ENCODE results near the gene TSC22D3.

TSC22D3 gene

DNA sequence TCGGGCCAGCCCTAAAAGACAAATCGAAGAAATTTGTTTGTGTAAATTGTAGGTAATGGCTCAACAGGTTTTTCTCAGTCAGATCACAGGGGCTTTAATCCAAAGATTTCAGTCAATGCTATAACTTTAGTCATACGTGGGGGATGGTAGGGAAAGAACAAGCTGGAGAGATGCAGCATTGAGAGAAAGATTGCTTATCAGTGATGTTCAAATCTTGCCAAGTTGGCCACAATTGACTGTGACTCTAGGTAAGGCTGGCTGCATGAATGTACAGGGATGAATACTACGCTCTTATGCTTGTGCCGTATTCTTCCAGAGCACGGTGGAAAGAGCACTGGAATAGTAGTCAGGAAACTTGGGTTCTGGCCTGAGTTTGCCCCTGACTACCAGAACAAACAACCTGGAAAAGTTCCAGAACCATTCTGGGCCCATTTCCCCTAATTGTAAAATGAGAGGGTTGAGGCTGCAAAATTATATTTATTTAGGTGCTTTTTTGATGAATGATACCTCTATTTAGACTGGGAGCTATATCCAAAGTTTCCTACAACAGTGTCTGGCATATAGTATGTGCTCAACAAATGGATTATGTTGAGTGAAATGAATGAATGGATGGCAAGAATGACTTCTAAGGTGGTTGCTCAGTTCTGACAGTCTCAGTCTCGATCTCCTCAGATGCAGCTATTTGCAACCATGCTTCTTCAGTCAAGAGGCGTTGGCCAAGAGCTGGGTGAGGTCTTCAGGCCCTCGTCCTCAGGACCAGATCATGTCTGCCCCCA, 44.4 kb downstream of the TSC22D3 start:
- FAIRE-seq = no peak
- no peak for DNase-seq (ENCODE audit: low spot score)

DNA sequence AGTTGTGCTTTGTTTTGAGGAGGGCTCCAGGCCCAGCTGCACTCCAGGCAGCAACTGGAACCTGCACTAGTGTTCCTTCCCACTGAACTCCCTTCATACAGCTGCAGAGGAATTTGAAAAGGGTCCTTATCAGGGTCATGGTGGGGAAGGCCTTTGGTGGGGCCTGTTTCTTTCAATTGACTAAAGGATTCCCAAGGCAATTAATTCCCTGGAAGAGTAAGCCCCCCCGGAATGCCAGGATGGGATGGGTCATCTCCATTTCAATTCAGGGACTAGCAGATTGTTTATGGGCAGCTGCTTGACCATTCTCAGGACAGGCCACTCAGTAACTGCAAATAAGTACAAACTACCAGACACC, 45.3 kb downstream of the TSC22D3 start:
- FAIRE-seq (no peak), DNase-seq (ENCODE audit: low spot score) (no peak)

DNA sequence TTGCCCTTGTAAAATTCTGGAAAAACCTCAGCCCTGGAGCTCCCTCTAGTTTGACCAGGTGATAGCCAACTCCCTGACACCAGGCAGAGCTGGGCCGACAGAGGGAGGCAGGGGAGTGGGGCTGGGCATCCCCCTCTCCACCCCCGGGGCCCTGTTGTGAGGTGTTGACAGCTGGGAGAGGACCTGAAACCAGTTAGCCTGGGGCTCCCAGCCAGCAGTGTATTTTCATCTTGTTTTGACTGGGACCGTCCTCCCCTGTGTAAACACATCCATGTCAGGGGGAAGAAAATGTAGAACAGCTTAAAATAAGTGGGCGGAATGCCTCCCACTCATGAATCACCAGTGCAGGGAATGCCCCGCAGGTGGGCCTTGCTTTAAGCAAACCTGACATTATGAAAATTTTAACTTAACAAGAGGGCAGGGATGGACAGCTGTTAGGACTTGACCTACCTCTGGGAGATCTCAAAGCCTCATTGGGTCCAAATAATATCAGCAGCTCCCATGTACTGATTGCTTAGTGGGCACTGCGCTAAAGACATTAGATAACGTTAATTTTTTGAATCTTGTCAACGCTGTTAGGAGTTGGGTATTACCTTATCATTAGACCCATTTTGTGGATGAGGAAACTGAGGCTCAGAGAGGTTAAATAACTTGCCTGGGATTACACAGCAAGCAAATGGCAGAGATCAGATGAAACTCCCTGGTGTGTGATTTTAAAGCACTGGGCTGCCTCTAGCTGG, 45.9 kb downstream of the TSC22D3 start:
- DNase-seq (ENCODE audit: low spot score) (no peak), FAIRE-seq (no peak)

DNA sequence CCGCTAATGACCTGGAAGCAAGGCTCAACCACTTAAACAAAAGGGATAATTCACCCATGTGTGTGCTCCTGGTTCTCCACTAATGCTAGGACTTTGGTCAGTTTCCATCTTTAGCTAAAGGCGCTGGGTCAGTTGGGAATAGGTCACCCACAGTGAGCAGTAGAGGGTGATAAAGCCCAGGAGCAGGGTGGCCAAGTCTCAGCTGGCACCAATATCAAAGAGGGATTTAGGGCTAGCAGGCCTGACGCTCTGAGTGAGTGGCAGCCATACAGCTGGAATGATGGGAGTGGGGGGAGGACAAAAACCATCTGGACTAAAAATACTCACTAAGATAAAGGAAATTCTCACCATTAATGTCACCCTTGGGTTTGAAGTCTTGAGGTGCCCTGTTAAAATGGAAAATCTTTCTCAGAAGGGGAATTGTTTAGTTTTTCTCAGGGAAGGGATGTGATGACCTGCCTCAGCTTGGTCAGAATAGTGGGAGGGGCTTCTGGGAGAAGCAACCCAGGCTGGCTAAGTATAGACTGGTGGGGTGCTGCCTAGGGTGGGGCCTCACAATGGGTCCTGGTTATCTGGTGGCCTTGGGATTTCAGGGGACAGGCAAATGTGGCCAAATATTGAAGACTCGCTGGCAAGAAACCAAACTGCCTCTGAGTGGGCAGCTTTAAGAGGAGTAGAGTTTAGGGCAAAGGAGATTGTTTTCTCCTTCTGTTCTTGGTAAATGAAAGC, 47.1 kb downstream of the TSC22D3 start:
- FAIRE-seq = no peak
- no peak for DNase-seq (ENCODE audit: low spot score)

DNA sequence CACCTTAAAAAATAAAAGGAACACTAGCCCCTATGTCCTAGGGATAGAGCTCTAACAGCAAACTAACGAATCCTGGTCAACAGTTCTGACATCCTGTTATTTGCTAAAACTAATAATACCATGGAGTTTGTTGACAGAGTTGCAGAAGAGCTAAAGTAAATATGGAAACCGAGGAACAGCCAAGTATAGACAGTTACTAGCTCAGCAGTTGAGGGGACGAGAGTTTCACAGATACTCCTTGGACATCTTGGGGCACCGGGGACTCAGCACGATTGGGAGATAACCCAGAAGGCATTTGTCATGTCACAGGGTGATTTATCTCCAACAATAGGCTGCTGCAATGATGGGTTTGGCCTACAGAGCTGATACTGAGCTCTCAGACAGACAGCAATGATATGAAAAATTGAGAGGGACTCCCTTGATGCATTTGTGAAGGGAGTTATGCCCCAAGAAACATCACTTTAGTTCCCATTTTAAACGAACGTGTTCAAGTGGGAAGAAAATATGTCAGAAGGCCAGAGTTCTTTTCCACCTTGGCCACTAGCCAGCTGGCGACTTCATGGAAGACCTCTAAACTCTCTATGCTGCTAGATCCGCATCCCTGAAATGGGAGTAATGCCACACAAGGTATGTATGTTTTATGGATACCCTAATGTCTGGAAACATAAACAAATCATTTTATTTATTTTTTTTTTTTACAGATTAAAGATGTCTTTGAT, 48.6 kb downstream of the TSC22D3 start:
- DNase-seq (ENCODE audit: low spot score) = no peak

DNA sequence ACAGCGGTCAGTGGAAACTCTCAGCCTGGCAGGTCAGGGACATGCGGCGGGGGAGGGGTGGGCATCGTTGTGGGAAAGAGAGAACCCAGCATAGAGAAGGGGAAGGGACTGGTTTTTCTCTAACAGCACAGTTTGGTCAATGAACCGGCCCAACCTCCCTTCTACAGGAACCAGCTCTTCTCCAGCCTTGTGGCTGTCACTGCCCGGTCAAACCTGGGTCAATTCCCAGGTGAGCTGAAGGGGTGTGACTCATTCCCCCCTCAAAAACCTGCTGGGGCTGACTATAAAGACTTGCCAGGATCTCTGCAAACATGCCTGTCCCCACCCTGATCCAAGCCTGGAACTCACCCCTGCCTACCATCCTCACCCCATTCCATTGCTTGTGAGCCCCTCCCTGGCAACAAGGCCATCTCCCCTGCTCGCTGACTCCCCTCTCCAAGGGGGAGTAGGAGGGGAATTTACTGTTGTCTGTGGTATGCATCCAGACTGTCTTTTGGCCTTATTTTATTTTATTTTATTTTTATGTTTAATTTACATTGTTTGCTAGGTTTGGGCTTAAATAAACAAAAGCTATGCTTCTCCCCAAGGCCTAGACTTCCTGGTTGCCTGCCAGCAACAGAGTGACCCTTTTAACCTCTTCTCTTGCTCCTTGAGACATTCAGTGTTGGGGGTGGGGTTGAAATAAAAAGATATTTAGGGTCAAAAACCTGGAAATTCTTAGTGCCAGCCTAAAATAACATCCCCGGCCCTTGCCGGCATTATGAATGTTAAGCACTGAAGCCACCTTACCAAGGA, 49.6 kb downstream of the TSC22D3 start:
- DNase-seq (ENCODE audit: low spot score) (no peak), FAIRE-seq (no peak)

More for the DNA sequence above, 48.6 kb downstream of the TSC22D3 start:
- no peak for FAIRE-seq

DNA sequence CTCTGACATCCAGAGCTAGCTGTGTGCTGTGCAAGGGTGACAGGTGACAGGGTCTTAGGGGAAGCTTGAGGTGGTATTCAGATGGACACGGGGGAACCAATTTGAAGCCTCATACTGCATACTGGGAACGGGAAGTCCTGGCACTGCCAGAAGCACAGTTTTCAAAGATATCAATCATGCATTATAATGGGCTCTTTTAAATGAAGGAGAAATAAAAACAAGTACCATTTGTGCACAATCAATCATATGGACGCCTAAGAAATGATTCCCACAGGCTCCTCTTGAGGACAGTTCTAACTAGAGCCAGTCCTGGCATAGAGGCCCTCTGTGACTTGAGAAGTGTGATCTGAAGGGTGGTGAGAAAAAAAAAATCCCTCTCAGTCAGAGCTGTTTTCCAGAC, 50.9 kb downstream of the TSC22D3 start:
- FAIRE-seq = no peak

DNA sequence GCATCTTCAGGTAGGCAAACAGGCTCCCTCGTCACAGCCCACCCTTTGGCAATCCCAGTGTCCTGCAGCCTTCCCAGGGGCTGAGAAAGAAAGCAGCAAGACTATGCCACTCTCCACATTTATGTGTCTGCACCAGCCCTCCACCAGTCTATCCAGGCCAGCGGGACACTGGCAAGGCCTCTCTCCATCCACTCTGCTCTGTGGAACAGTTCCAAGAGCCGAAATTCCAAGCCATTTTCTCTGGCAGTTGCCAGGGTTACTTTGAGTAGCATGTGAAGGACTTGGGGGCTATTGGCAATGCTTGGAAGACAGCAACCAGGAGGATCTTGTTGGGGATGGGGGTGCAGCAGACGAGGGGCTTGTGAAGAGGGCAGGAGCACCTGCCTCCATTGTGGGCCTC, 52.1 kb downstream of the TSC22D3 start:
- DNase-seq (ENCODE audit: low spot score) = no peak
- no peak for FAIRE-seq

More for the DNA sequence above, 50.9 kb downstream of the TSC22D3 start:
- no peak for DNase-seq (ENCODE audit: low spot score)

DNA sequence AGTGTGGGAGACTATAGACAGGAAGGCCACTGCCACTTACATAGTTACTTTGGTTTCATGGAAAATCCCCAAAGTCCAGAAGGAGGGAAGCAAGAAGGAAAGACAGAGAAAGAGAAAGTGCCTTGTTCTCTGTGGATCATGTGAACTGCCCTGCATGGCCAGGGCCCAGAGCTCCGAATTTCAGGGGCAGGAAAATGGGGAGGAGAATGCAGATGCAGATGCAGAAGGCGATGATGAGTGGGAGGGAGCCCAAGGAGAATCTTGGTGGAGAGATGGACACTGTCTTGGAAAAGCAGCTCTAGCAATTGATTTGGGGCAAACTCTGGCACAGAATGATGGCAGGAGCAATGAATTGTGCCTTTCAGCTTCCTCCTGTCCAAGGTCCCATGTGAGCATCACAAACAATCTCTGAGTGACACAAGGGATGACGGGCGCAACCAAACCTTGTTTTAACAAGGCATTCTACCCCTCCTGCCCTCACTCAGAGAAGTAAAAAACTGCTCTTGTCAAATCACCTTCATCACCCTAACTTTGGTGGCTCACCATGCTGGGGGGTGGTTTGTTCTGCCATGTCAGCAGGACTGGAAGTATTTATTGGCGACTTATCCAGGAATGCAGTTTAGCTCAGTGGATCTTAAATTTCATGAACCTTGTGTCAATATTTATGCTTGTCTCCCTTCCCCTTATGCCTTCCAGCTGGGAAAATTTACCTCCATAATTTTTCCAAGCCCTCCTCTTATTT, 53.5 kb downstream of the TSC22D3 start:
- FAIRE-seq (no peak), DNase-seq (ENCODE audit: low spot score) (no peak)

DNA sequence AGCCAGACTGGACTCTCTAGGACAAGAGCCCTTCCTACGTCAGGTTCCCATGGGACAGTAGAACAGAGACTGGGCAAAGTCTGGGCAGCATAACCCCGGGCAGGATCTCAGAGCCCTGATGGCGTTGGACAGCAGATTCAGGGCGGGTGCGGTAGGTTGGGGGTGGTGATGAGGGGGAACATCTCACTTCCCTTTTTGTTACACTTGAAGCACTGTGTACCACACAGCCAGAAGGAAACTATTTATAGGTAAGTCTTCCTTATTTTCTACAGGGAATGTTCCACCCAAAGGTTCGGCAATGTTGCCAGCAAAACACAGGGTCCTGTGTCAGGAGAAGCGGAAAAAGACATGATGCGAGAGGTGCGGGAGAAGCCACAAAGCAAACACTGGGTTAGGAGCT, 54.3 kb downstream of the TSC22D3 start:
- no peak for FAIRE-seq
- DNase-seq (ENCODE audit: low spot score) = no peak

DNA sequence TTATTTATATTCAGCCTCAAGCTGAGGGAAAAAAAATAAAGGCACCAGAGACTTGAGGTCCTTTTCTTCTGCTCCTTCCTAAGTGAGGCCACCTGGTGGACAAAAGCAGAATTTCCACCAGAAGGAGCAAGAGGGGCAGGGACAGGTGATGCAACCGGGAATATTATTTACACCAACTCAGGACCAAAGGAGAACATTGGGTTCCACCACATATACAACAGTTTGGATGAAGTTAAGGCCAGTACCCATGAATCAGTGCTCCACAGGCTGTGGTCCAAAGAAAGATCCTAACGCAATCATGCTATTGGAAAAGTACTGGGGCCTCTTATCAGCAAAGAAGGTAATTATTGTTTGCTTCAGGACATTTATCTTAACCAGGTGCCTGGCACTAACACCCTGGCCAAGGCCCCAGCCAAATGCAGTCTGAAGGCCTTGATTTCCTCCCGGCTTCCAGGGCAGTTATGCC, 57.4 kb downstream of the TSC22D3 start:
- no peak for FAIRE-seq
- DNase-seq (ENCODE audit: low spot score) = peak; percentile 36

DNA sequence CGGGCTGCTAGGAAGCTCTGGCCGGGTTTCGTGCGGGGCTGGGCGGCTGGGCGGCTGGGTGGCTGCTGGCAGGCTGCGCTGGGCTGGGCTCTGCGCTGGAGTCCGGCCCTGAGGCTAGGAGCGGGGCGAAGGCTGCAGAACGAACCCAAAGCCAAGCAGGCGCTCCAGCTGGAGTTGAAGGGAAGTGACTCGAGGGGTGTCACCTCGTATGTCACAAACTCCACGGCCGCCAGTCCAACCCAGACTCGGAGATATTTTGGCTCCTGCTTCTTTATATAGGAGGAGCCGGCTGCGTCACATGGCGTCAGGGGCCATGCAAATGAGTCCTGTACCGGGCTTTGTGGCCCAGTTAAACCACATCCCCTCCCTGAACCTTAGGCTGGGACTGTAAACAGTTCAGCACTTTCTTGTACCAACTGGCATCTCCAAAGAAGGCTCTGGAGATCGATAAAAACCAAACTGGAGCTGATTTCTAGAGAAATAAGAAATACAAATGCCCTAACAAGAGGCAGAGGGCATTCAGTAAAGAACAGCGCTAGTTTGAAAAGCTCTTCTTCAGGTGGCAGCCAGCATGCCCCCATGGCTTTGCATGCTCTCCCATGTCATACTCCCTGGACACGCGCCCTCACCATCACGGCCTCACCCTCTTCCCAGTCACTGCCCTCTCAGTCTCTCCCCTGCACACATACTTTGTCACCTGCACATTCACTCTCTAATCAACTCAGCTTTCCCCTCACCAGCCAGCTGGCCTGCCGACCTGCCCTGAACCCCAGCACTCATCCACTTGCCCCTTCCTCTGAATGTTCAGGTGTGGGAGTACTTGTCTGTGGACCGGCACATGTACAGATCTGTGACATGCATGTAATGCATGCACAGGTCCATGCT, 58.5 kb downstream of the TSC22D3 start:
- FAIRE-seq (no peak), DNase-seq (ENCODE audit: low spot score) (peak; percentile 44)

DNA sequence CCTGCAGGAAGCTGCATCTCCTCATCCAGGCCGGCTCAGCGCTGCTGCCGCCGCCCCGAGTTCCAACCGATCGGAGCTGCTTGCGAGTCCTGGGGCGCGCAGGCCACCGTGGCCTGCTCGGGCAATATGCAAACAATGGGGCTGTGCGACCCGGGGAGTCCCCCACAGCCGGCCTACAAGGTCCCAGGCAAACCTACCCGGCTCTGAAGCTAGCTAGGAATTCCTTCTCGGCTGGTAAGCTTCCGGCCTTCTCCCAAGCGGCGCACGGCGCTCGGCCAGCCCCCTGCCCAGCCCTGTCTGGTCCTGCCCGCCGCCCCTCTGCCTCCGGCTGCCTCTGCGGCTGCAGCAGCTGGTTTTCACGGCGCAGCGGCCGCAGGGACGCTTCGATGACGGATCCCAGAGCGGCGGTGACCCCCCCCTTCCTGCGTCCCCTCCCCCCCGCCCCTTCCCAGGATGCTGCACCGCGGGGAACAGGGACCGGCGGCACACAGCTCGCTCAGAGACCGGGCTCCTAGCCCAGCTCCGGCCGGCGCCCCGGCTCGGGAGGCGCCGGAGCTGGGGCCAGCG, 59.4 kb downstream of the TSC22D3 start:
- DNase-seq (ENCODE audit: low spot score) = peak; percentile 40

DNA sequence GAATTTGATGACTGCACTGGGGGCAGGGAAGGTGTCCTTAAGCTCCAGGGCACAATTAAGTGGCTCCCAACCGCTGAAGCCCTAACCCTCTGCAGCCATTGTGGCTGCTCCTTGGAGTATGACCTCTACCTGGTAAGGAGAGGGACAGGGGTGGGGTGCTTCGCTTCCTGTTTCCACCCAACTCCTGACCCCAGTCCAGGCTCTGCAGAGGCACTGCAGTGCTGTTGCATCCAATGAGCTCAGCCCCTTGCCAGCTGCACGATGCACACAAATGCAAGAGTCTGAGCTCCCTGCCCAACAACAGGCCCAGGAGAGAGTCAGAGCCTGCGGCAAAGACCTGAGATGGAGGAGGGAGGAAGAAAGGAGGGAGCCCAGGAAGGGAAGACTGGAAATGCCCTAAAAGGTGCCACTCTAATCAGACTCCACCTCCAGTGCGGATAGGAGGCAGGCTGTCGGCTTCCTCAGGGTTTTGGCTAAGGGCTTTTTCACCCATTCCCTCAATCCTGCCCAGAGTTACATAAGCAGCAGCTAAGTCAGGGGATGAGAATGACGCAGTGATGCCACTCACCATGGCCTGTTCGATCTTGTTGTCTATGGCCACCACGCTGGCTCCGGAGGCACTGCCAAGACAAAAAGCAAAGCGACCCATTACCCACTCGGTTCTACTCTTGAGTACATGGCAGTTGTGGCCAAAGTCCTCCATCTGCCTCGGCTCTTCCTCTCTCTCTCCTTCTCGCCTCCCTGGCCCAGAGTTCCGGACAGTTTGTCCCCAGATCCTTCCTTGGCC, 60.1 kb downstream of the TSC22D3 start:
- DNase-seq (ENCODE audit: low spot score) = no peak
- FAIRE-seq = no peak

More for the DNA sequence above, 59.4 kb downstream of the TSC22D3 start:
- FAIRE-seq = no peak

DNA sequence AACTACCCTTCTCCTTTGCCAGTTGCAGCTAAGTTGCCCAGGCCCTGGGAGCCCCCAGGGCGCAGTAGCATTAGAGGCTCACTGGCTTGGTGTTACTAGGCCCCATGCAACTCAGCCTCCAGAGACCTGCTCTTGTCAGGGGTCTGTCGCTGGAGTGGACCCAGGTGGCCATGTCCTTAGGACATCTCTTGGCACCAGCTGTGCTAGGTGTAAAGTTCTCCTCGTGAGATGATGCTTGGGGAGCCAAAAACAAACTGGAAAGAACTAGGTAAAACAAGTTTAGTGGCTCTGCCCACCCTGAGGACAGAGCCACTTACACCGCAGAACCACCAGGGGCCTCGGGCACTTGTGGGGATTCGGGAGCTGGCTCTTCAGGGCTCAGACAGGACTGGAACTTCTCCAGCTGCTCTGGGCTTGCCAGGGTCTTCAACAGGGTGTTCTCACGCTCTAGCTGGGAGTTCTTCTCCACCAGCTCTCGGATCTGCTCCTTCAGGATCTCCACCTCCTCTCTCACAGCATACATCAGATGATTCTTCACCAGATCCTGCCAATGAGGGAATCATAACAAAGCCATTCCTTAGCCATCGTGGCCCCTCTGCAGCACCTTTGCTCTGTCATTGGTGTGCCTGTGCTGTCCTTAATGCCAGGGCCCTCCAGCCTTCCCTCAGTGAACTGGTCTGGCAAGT, 61.2 kb downstream of the TSC22D3 start:
- FAIRE-seq = no peak

DNA sequence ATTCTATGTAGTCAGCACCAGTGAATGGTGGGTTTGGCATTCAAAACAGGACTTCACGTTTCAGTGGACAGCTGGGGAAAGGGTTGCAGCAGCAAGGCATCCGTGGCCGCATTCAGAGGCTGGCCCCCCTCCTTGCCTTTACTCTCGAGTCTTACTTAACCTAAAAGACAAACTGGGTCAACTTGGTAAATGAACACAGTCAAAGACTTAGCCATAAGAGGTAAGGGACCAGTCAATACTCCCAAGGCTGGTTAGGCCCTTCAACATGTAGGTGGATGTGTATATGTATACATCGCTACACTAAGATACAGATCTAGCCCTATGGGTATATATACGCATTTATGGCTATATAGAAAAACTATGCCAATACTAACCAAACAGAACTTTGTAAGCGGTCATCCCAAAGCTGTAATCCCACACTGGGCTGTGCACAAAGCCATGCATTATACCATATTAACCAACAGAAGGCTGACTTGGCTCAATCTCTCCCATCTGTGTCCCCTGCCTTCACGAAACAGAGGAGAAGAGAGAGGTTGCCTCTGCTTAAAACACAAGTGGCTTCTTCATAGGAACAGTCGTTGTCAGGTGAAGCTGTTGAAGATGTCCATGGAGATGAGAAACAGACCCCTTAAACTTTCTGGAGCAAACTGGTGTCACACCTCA, 61.9 kb downstream of the TSC22D3 start:
- DNase-seq (ENCODE audit: low spot score) = no peak
- FAIRE-seq = no peak

More for the DNA sequence above, 61.2 kb downstream of the TSC22D3 start:
- DNase-seq (ENCODE audit: low spot score) = no peak

DNA sequence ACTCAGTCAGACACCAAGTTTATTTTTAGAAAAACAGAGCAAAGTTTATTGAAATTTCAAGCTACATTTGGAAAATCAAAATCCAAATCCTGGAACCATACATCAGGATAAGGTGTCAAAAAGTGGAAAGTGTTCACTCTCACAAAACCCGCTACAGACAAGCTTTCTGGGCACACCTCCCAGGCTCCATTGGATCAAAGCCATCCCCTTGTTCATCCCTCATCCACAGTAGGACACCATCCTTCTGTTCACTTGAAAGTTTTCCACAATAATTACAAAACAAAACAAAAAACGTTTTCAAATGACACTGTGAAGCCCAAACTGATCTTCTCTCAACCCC, 62.4 kb downstream of the TSC22D3 start:
- no peak for DNase-seq (ENCODE audit: low spot score)
- FAIRE-seq = no peak
